PFSK-1 (cell line): Measurements from ENCODE around the gene TCEANC.

Experiments
- POLR2AphosphoS5 ChIP-seq: IDR thresholded peaks from 2 replicates; pipeline ENCODE4 v1.6.1; 2012; ENCODE audit warnings: low read depth, mild to moderate bottlenecking, control low read depth, low read length, moderate library complexity
- SIN3A ChIP-seq: IDR thresholded peaks from 2 replicates; pipeline ENCODE4 v1.6.1; 2012; ENCODE audit warnings: mild to moderate bottlenecking, low read length, moderate library complexity, borderline replicate concordance; ENCODE audit not compliant: insufficient read depth
- TAF1 ChIP-seq: IDR thresholded peaks from 2 replicates; pipeline ENCODE4 v1.6.1; 2012; ENCODE audit warnings: low read length, control low read depth, borderline replicate concordance; ENCODE audit not compliant: insufficient read depth
- TF ChIP-seq, protein P1 (sequence below), 2 experiments: IDR thresholded peaks; 2 replicates each; pipeline versions ENCODE4 v1.6.1 to v1.8.0; 2011 to 2012; ENCODE audit warnings: low read depth in 2 of 2, low read length in 2 of 2, control low read depth in 1 of 2, inconsistent platforms in 1 of 2, mild to moderate bottlenecking in 1 of 2, moderate library complexity in 1 of 2; ENCODE audit not compliant: insufficient read depth in 1 of 2

DNA sequence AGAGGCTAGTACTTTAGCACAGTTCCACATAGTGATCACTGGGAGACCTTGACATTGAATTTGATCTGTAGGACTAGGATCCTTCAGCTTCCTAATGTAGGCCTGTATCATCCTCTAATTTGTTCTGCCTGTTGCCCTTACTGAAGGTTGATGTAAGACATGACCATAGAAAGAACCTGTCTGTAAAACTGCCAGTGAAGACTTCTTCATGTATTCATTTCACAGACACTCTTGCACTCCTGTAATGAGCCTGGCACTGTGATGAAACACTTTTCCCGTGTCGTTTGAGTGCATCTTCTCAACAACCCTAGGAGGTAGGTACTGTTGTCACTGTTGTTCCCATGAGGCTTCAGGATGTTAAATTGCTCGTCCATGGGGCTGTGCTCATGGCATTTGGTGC is 50.6 kb downstream of the TCEANC start:
- no peak for TF ChIP-seq POLR2AphosphoS5
- TF ChIP-seq, protein P1, sequence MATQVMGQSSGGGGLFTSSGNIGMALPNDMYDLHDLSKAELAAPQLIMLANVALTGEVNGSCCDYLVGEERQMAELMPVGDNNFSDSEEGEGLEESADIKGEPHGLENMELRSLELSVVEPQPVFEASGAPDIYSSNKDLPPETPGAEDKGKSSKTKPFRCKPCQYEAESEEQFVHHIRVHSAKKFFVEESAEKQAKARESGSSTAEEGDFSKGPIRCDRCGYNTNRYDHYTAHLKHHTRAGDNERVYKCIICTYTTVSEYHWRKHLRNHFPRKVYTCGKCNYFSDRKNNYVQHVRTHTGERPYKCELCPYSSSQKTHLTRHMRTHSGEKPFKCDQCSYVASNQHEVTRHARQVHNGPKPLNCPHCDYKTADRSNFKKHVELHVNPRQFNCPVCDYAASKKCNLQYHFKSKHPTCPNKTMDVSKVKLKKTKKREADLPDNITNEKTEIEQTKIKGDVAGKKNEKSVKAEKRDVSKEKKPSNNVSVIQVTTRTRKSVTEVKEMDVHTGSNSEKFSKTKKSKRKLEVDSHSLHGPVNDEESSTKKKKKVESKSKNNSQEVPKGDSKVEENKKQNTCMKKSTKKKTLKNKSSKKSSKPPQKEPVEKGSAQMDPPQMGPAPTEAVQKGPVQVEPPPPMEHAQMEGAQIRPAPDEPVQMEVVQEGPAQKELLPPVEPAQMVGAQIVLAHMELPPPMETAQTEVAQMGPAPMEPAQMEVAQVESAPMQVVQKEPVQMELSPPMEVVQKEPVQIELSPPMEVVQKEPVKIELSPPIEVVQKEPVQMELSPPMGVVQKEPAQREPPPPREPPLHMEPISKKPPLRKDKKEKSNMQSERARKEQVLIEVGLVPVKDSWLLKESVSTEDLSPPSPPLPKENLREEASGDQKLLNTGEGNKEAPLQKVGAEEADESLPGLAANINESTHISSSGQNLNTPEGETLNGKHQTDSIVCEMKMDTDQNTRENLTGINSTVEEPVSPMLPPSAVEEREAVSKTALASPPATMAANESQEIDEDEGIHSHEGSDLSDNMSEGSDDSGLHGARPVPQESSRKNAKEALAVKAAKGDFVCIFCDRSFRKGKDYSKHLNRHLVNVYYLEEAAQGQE (IDR thresholded peaks at IDR 0.05; ENCODE audit: insufficient read depth in 1 of 2, low read depth in 2 of 2, low read length in 2 of 2) = no peak
- no peak for TF ChIP-seq TAF1
- TF ChIP-seq SIN3A = no peak
